Lung (tissue), 12 donors: ENCODE results near the gene ACADSB. TPM values are rescaled to one million over a fixed set of nuclear protein-coding genes. Genes with fewer than 3 reads are reported as not detected.

Experiments used
- ATAC-seq: fragments of 200-7000 bp; cut with Tn5 transposase; one replicate; pipeline ENCODE4 v1.9.1; 2020; ENCODE audit warnings: moderate number of reproducible peaks; ENCODE audit not compliant: insufficient read depth, low FRiP score
- DNase-seq, 3 donors: peaks; one replicate each; pipeline ENCODE4 v3.0.0-alpha.2; 2013 to 2017
- H3K27ac ChIP-seq, 2 donors: one replicate each; pipeline ENCODE4 v1.5.1; 2013; ENCODE audit warnings: mild to moderate bottlenecking in 2 of 2, moderate library complexity in 2 of 2, control low read depth in 1 of 2, inconsistent platforms in 1 of 2, low read depth in 1 of 2, low read length in 1 of 2
- H3K27me3 ChIP-seq, 3 donors: one replicate each; pipeline ENCODE4 v1.5.1; 2013; ENCODE audit warnings: low read length in 2 of 3; ENCODE audit not compliant: control insufficient read depth in 3 of 3, insufficient read depth in 3 of 3
- H3K36me3 ChIP-seq, 4 donors: one replicate each; pipeline ENCODE4 v1.5.1; 2013; ENCODE audit warnings: low read length in 4 of 4, mild to moderate bottlenecking in 1 of 4, moderate library complexity in 1 of 4; ENCODE audit not compliant: control insufficient read depth in 4 of 4, insufficient read depth in 4 of 4
- H3K4me1 ChIP-seq, 5 donors: one replicate each; pipeline ENCODE4 v1.5.1; 2013; ENCODE audit warnings: low read length in 5 of 5, mild to moderate bottlenecking in 2 of 5, moderate library complexity in 1 of 5; ENCODE audit not compliant: control insufficient read depth in 5 of 5, insufficient read depth in 5 of 5
- H3K4me3 ChIP-seq: one replicate; pipeline ENCODE4 v1.5.1; 2013; ENCODE audit warnings: mild to moderate bottlenecking, control low read depth, moderate library complexity
- H3K9ac ChIP-seq, 2 donors: one replicate each; pipeline ENCODE4 v1.5.1; 2013; ENCODE audit warnings: low read length in 2 of 2, control low read depth in 1 of 2; ENCODE audit not compliant: insufficient read depth in 1 of 2
- H3K9me3 ChIP-seq, 4 donors: one replicate each; pipeline ENCODE4 v1.5.1; 2013; ENCODE audit warnings: low read length in 3 of 4, mild to moderate bottlenecking in 1 of 4, moderate library complexity in 1 of 4; ENCODE audit not compliant: control insufficient read depth in 4 of 4, insufficient read depth in 3 of 4
- CTCF ChIP-seq: IDR thresholded peaks from 2 replicates; pipeline ENCODE4 v1.5.1; 2012; ENCODE audit warnings: mild to moderate bottlenecking; ENCODE audit errors: control extremely low read depth, extremely low read depth
- WGBS, 2 donors: extraction: QIAGEN DNeasy Blood & Tissue Kit; methylation state at CpG; one replicate each; pipeline ENCODE4 v1.1.7; 2013; 5-methylcytosine and 5-hydroxymethylcytosine counted together
- polyA plus RNA-seq, 2 donors: library from polyadenylated mRNA; stranded (reverse); fragments of 200-250 nt; gene quantifications; one replicate each; pipeline ENCODE4 v1.2.1, GENCODE V29; 2013
- total RNA-seq, 2 donors: library from RNA; depleted of rRNA in 1 of 2; stranded (reverse); fragments of >200 nt in 1 of 2; gene quantifications; one replicate each; pipeline ENCODE4 v1.2.1, GENCODE V29; 2014 to 2021
- donor health status: control.
- donor health status: control.
- donor health status: Bipolar disorder and iron deficiency.
- donor health status: healthy.
- donor health status: DM: yes; HTN: yes; CAD: no.

Gene ACADSB
- total and polyA plus RNA-seq, 4 donors = 8.2 to 36.2 (median 14.9) TPM

- no peak for DNase-seq
- Histone ChIP-seq H3K27ac (no peak overlapping the region), H3K4me1 (peaks cover 0 to 10% (median 2%) of the 10 kb centered on the region in 5 donors), H3K9me3 (no peaks in the 10 kb centered on the region), H3K9ac (no peak overlapping the region), H3K4me3 (no peak overlapping the region), H3K27me3 (no peaks in the 10 kb centered on the region), H3K36me3 (peaks cover 0 to 4% (median under 1%) of the 10 kb centered on the region in 4 donors)
- no peak for ATAC-seq
- no peak for TF ChIP-seq CTCF
- 92 to 97% methylated on average over 2 of the region's 2 CpGs for WGBS, 2 donors
These were observed 24.1 kb upstream of the ACADSB start for GRCh38 chr10:122984708-122985107.

- no peak for TF ChIP-seq CTCF
- Histone ChIP-seq H3K27ac (no peak overlapping the region), H3K27me3 (no peaks in the 10 kb centered on the region), H3K36me3 (peaks cover 0 to 10% (median under 1%) of the 10 kb centered on the region in 4 donors), H3K4me3 (no peak overlapping the region), H3K9me3 (no peaks in the 10 kb centered on the region), H3K4me1 (no peaks in the 10 kb centered on the region), H3K9ac (no peak overlapping the region)
- WGBS, 2 donors = 85% methylated on average over 6 of the region's 6 CpGs
- ATAC-seq (no peak), DNase-seq (peak in 2 of 3 donors; percentile 28 to 29)
These were observed 22.5 kb upstream of the ACADSB start for GRCh38 chr10:122986335-122986734.

- no peak overlapping the region for H3K4me3 ChIP-seq
- H3K36me3 ChIP-seq = peaks cover 0 to 15% (median under 1%) of the 10 kb centered on the region in 4 donors
- no peaks in the 10 kb centered on the region for H3K9me3 ChIP-seq
- no peaks in the 10 kb centered on the region for H3K27me3 ChIP-seq
- H3K4me1 ChIP-seq = no peaks in the 10 kb centered on the region
- no peak for ATAC-seq
- no peak overlapping the region for H3K27ac ChIP-seq
- TF ChIP-seq CTCF = no peak
- 69 to 88% methylated on average over 2 of the region's 2 CpGs for WGBS, 2 donors
- no peak overlapping the region for H3K9ac ChIP-seq
- no peak for DNase-seq
These were observed 20.3 kb upstream of the ACADSB start for GRCh38 chr10:122988501-122988900.

GRCh38 chr10:122990278-122990677 is 18.5 kb upstream of the ACADSB start:
- Histone ChIP-seq H3K27me3 (no peaks in the 10 kb centered on the region), H3K36me3 (peaks cover 8 to 28% (median 11%) of the 10 kb centered on the region in 4 donors), H3K27ac (no peak overlapping the region), H3K9me3 (no peaks in the 10 kb centered on the region), H3K4me1 (no peaks in the 10 kb centered on the region), H3K9ac (no peak overlapping the region), H3K4me3 (no peak overlapping the region)
- no peak for TF ChIP-seq CTCF
- ATAC-seq (no peak), DNase-seq (no peak)
- WGBS, 2 donors = 71 to 83% methylated on average over 5 of the region's 5 CpGs
